IMR-90 (cell line): ENCODE results near the gene RPS24. TPM values are rescaled to one million over a fixed set of nuclear protein-coding genes. Genes with fewer than 3 reads are reported as not detected.

Experiments used
- ATAC-seq: fragments of 200-7000 bp; cut with Tn5 transposase; 2 replicates; pipeline ENCODE4 v1.9.1; 2020; ENCODE audit warnings: low read depth, mild to moderate bottlenecking, moderate library complexity
- BruUV-seq: library from RNA; stranded (reverse); fragments of 400-500 nt; replicated peaks from 2 replicates; lab custom pipeline; 2021; lab: Mats Ljungman, UMichigan
- CTCF ChIA-PET: fragments of 300-600 bp; formaldehyde crosslinking; extraction: SDS; loops from one replicate; lab custom pipeline; 2021; ENCODE audit warnings: antibody characterized with exemption; lab: Yijun Ruan, JAX
- POLR2A ChIA-PET: fragments of 300-600 bp; sonication (Branson Sonifier 250); formaldehyde crosslinking; loops from one replicate; lab custom pipeline; 2022; ENCODE audit warnings: antibody characterized with exemption; ENCODE audit not compliant: unreplicated experiment; lab: Charles Lee
- DNase-seq: peaks from one replicate; pipeline ENCODE4 v3.0.0; 2013
- H2AFZ ChIP-seq: replicated peaks from 2 replicates; pipeline ENCODE3; 2013; ENCODE audit warnings: low read length, mild to moderate bottlenecking; ENCODE audit not compliant: poor library complexity
- H2AK5ac ChIP-seq: 2 replicates; pipeline ENCODE4 v1.6.1; 2013; ENCODE audit warnings: low read depth, low read length, inconsistent platforms
- H2AK9ac ChIP-seq: replicated peaks from 2 replicates; pipeline ENCODE3; 2013; ENCODE audit warnings: mild to moderate bottlenecking, low read depth, low read length, moderate library complexity; ENCODE audit not compliant: poor library complexity
- H2BK120ac ChIP-seq: 2 replicates; pipeline ENCODE4 v1.6.1; 2013; ENCODE audit warnings: low read depth, low read length, inconsistent platforms
- H2BK15ac ChIP-seq: 3 replicates; pipeline ENCODE4 v1.6.1; 2013; ENCODE audit warnings: low read depth, low read length, inconsistent platforms
- H2BK20ac ChIP-seq: 2 replicates; pipeline ENCODE4 v1.6.1; 2013; ENCODE audit warnings: low read depth, mild to moderate bottlenecking, inconsistent platforms, low read length, moderate library complexity
- H2BK5ac ChIP-seq: 2 replicates; pipeline ENCODE4 v1.6.1; 2013; ENCODE audit warnings: mild to moderate bottlenecking, low read depth, low read length, inconsistent platforms; ENCODE audit not compliant: poor library complexity, severe bottlenecking
- H3K14ac ChIP-seq: replicated peaks from 2 replicates; pipeline ENCODE4 v1.6.1; 2013; ENCODE audit warnings: low read depth, low read length, inconsistent platforms
- H3K18ac ChIP-seq: 2 replicates; pipeline ENCODE4 v1.6.1; 2013; ENCODE audit warnings: low read depth, low read length, control low read depth
- H3K23ac ChIP-seq: 2 replicates; pipeline ENCODE4 v1.6.1; 2013; ENCODE audit warnings: low read depth, low read length, inconsistent platforms
- H3K27ac ChIP-seq: 2 replicates; pipeline ENCODE4 v1.5.1; 2013; ENCODE audit warnings: mild to moderate bottlenecking, control low read depth, low read length; ENCODE audit not compliant: insufficient read depth
- H3K27me3 ChIP-seq: 2 replicates; pipeline ENCODE4 v1.6.1; 2013; ENCODE audit warnings: low read length; ENCODE audit not compliant: control insufficient read depth, insufficient read depth
- H3K36me3 ChIP-seq: 2 replicates; pipeline ENCODE4 v1.6.1; 2013; ENCODE audit warnings: low read length, mixed read lengths; ENCODE audit not compliant: control insufficient read depth, insufficient read depth
- H3K4ac ChIP-seq: 2 replicates; pipeline ENCODE4 v1.6.1; 2013; ENCODE audit warnings: low read depth, low read length, inconsistent platforms
- H3K4me1 ChIP-seq: 2 replicates; pipeline ENCODE4 v1.6.1; 2013; ENCODE audit warnings: low read length, mixed read lengths; ENCODE audit not compliant: control insufficient read depth, insufficient read depth
- H3K4me2 ChIP-seq: 2 replicates; pipeline ENCODE4 v1.6.1; 2013; ENCODE audit warnings: low read depth, mild to moderate bottlenecking, control low read depth, low read length, moderate library complexity
- H3K4me3 ChIP-seq: 2 replicates; pipeline ENCODE4 v1.5.1; 2013; ENCODE audit warnings: low read depth, mild to moderate bottlenecking, control low read depth, low read length, moderate library complexity; ENCODE audit not compliant: insufficient read depth
- H3K56ac ChIP-seq: 2 replicates; pipeline ENCODE4 v1.6.1; 2013; ENCODE audit warnings: low read length, inconsistent platforms; ENCODE audit not compliant: insufficient read depth; ENCODE audit errors: extremely low read depth
- H3K79me1 ChIP-seq, 2 experiments: 2 replicates each; pipeline ENCODE4 v1.6.1; 2013; ENCODE audit warnings: low read length in 2 of 2, inconsistent platforms in 1 of 2, low read depth in 1 of 2
- H3K9ac ChIP-seq: 2 replicates; pipeline ENCODE4 v1.6.1; 2013; ENCODE audit warnings: low read depth, low read length, control low read depth
- H3K9me1 ChIP-seq: 2 replicates; pipeline ENCODE4 v1.6.1; 2013; ENCODE audit warnings: low read length, inconsistent platforms; ENCODE audit not compliant: insufficient read depth
- H3K9me3 ChIP-seq: 2 replicates; pipeline ENCODE4 v1.6.1; 2013; ENCODE audit warnings: low read length; ENCODE audit not compliant: control insufficient read depth, insufficient read depth
- H4K20me1 ChIP-seq: 2 replicates; pipeline ENCODE4 v1.6.1; 2013; ENCODE audit warnings: low read length, inconsistent platforms; ENCODE audit not compliant: insufficient read depth
- H4K5ac ChIP-seq: 2 replicates; pipeline ENCODE4 v1.6.1; 2013; ENCODE audit warnings: mild to moderate bottlenecking, low read depth, low read length, control low read depth
- H4K8ac ChIP-seq, 2 experiments: 2 replicates each; pipeline ENCODE4 v1.6.1; 2013; ENCODE audit warnings: low read depth in 2 of 2, low read length in 2 of 2, control low read depth in 1 of 2, inconsistent platforms in 1 of 2
- H4K91ac ChIP-seq: 2 replicates; pipeline ENCODE4 v1.6.1; 2013; ENCODE audit warnings: low read depth, low read length, inconsistent platforms; ENCODE audit not compliant: insufficient read depth
- CHD1 ChIP-seq: IDR thresholded peaks from 2 replicates; pipeline ENCODE4 v1.6.1; 2012; ENCODE audit warnings: low read depth, low read length, improper control_type of control experiment
- CTCF ChIP-seq: conservative IDR thresholded peaks from 2 replicates; pipeline ENCODE4 v1.5.1; 2012; ENCODE audit warnings: mild to moderate bottlenecking, low read depth, low read length, improper control_type of control experiment
- ELK1 ChIP-seq: fragments of 150-350 bp; IDR thresholded peaks from 2 replicates; pipeline ENCODE4 v1.6.1; 2016; ENCODE audit warnings: low read depth, mild to moderate bottlenecking, low read length, moderate library complexity, borderline replicate concordance
- FOS ChIP-seq: fragments of 150-350 bp; IDR thresholded peaks from 2 replicates; pipeline ENCODE4 v1.6.1; 2016; ENCODE audit warnings: low read depth, low read length
- MAFK ChIP-seq: IDR thresholded peaks from 2 replicates; pipeline ENCODE4 v1.6.1; 2012; ENCODE audit warnings: low read depth, low read length, improper control_type of control experiment
- MXI1 ChIP-seq: IDR thresholded peaks from 2 replicates; pipeline ENCODE4 v1.6.1; 2012; ENCODE audit warnings: low read depth, mild to moderate bottlenecking, low read length, moderate library complexity, borderline replicate concordance
- NFE2L2 ChIP-seq: fragments of 150-350 bp; IDR thresholded peaks from 2 replicates; pipeline ENCODE4 v1.6.1; 2016; ENCODE audit warnings: low read depth, mild to moderate bottlenecking, low read length
- POLR2A ChIP-seq: IDR thresholded peaks from 2 replicates; pipeline ENCODE4 v1.6.1; 2012; ENCODE audit warnings: mild to moderate bottlenecking, low read depth, low read length
- RCOR1 ChIP-seq: IDR thresholded peaks from 2 replicates; pipeline ENCODE4 v1.6.1; 2012; ENCODE audit warnings: mild to moderate bottlenecking, low read length, improper control_type of control experiment; ENCODE audit not compliant: insufficient replicate concordance
- RFX5 ChIP-seq: IDR thresholded peaks from 2 replicates; pipeline ENCODE4 v1.8.0; 2012; ENCODE audit warnings: low read depth, mild to moderate bottlenecking, low read length, moderate library complexity
- SMC3 ChIP-seq: fragments of 150-350 bp; IDR thresholded peaks from 2 replicates; pipeline ENCODE4 v1.6.1; 2016; ENCODE audit warnings: low read depth, mild to moderate bottlenecking, antibody characterized with exemption, low read length, moderate library complexity
- USF2 ChIP-seq: fragments of 150-350 bp; IDR thresholded peaks from 2 replicates; pipeline ENCODE4 v1.6.1; 2017; ENCODE audit warnings: mild to moderate bottlenecking, antibody characterized with exemption, low read length, low read depth
- WGBS, 2 experiments: methylation state at CpG; one replicate each; pipeline versions ENCODE4 v1.1.5 to v1.1.7; 2013; ENCODE audit warnings: missing lambda C conversion rate in 2 of 2; ENCODE audit not compliant: insufficient read length in 1 of 2; ENCODE audit errors: extremely low coverage in 2 of 2; 5-methylcytosine and 5-hydroxymethylcytosine counted together
- dilution Hi-C: fragments of 300-500 bp; cut with HindIII; formaldehyde crosslinking; loops from one replicate; pipeline ENCODE4 v1.14.3; 2018; ENCODE audit warnings: low sequenced_read_pairs; ENCODE audit not compliant: unreplicated experiment
- in situ Hi-C: fragments of 300-500 bp; cut with MboI; formaldehyde crosslinking; loops from 3 replicates; pipeline ENCODE4 v1.14.3; 2019; ENCODE audit warnings: low sequenced_read_pairs, inconsistent platforms, mixed read lengths
- intact Hi-C: fragments of 100-400 bp; cut with micrococcal nuclease; formaldehyde crosslinking; loops from 2 replicates; pipeline ENCODE4 v1.10.0; 2022
- polyA plus RNA-seq, 3 experiments: library from polyadenylated mRNA; depleted of rRNA; stranded (reverse); fragments of >200 nt; gene quantifications; 2 replicates each; pipeline ENCODE4 v1.2.3, GENCODE V29; 2012; ENCODE audit warnings: low replicate concordance in 1 of 3
- total RNA-seq: library from RNA; depleted of rRNA; stranded (reverse); fragments of >200 nt; gene quantifications from 2 replicates; pipeline ENCODE4 v1.2.3, GENCODE V29; 2012

Gene RPS24
- total and polyA plus RNA-seq, 2 of the 4 experiments (the other 2 are of a cell fraction): 1,664 to 4,721 TPM

- TF ChIP-seq MAFK: no peak
These were observed 26.4 kb downstream of the RPS24 start (continued) for GRCh38 chr10:78059906-78060702.

- no peaks in the 10 kb centered on the region; the same call in 1 of the 2 replicates for H3K9me1 ChIP-seq
- no peak overlapping the region for H3K27ac ChIP-seq
- WGBS, 2 experiments: no CpG with 5 or more reads among the region's 5 CpGs
- no peaks in the 10 kb centered on the region for H3K4me1 ChIP-seq
- BruUV-seq: no TSS peak
- H2BK15ac ChIP-seq: no peak overlapping the region
- DNase-seq: no peak
- H3K27me3 ChIP-seq: no peaks in the 10 kb centered on the region; the same call in none of the 2 replicates
- H2BK5ac ChIP-seq: no peak overlapping the region
- no peaks in the 10 kb centered on the region for H3K9me3 ChIP-seq
- no peak overlapping the region for H2BK120ac ChIP-seq
- in situ Hi-C loops (no loop called here), intact Hi-C loops (no loop called here), dilution Hi-C loops (no loop called here)
- ChIA-PET POLR2A (no interaction called here), CTCF (no interaction called here)
- H2AK9ac ChIP-seq: no peak overlapping the region
- no peak overlapping the region for H4K91ac ChIP-seq
- no peak overlapping the region for H3K9ac ChIP-seq
- no peak overlapping the region for H3K56ac ChIP-seq
- H3K14ac ChIP-seq: no peak overlapping the region
- H3K4ac ChIP-seq: no peak overlapping the region
- TF ChIP-seq MAFK: no peak
- TF ChIP-seq NFE2L2: no peak
- no peak for TF ChIP-seq FOS
- no peak for TF ChIP-seq ELK1
- TF ChIP-seq CHD1: no peak
- TF ChIP-seq USF2: no peak
- TF ChIP-seq RCOR1: no peak
- TF ChIP-seq POLR2A: no peak
- TF ChIP-seq CTCF: no peak
- no peak for TF ChIP-seq MXI1
- no peak for TF ChIP-seq RFX5
- no peak for TF ChIP-seq SMC3
- no peak overlapping the region for H2AFZ ChIP-seq
- no peak overlapping the region for H2AK5ac ChIP-seq
- no peak overlapping the region for H3K18ac ChIP-seq
- H4K20me1 ChIP-seq: no peaks in the 10 kb centered on the region
- H3K79me1 ChIP-seq: no peaks in the 10 kb centered on the region
- no peak overlapping the region for H4K5ac ChIP-seq
- H3K23ac ChIP-seq: no peak overlapping the region
- no peak overlapping the region for H4K8ac ChIP-seq
- no peak overlapping the region for H3K4me3 ChIP-seq
- H3K4me2 ChIP-seq: no peak overlapping the region
- H3K36me3 ChIP-seq: no peaks in the 10 kb centered on the region
- no peak for ATAC-seq
- no peak overlapping the region for H2BK20ac ChIP-seq
These were observed 28.6 kb downstream of the RPS24 start for GRCh38 chr10:78062296-78062695.
